DOHH2 (cell line): ENCODE measurements around the gene IMPDH1.

Experiments
- CTCF ChIP-seq: fragments of 200-600 bp; sonication (generic); IDR thresholded peaks from one replicate; pipeline ENCODE4 v1.5.1; 2014; ENCODE audit warnings: antibody characterized with exemption, mild to moderate bottlenecking, low read depth, low read length; ENCODE audit not compliant: poor library complexity, severe bottlenecking
- EZH2phosphoT487 ChIP-seq: fragments of 200-600 bp; sonication (generic); IDR thresholded peaks from 2 replicates; pipeline ENCODE4 v1.6.1; 2017; ENCODE audit warnings: borderline replicate concordance, mild to moderate bottlenecking, antibody characterized with exemption, low read length, moderate library complexity, mixed read lengths

DNA sequence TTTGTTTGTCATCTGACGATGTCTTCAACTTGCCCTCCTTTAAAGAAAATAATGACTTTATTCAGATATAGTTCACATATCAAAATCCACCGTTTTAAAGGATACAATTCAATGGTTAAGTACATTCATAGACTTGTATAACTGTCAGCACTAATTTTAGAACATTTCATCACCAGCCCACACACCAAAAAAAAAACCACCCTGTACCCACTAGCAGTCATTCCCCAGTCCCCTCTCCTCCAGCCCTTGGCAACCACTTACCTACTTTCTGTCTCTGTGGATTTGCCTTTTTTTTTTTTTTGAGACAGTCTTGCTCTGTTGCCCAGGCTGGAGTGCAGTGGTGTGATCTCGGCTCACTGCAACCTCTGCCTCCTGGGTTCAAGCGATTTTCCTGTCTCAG, 40.6 kb upstream of the IMPDH1 start:
- TF ChIP-seq CTCF, result no peak
- no peak for TF ChIP-seq EZH2phosphoT487
